ENCODE results near the gene ESYT3.

Gene ESYT3

GRCh38 chr3:138460536-138461205 lies 26.3 kb downstream of the ESYT3 start:
- no peaks in the 10 kb centered on the region for H3K9me3 ChIP-seq (ENCODE audit: insufficient read depth, low read length)
- H3K9ac ChIP-seq (ENCODE audit: low read length) = no peak overlapping the region
- H3K27ac ChIP-seq (ENCODE audit: low read length) = no peak overlapping the region
- H3K4me1 ChIP-seq (ENCODE audit: low read length) = peaks cover under 1% of the 10 kb centered on the region
- H3K4me2 ChIP-seq (ENCODE audit: low read length) = no peak overlapping the region
- no peak overlapping the region for H3K4me3 ChIP-seq (ENCODE audit: low read length)
- no peak overlapping the region for H2AFZ ChIP-seq (ENCODE audit: low read depth, low read length)
- H3K36me3 ChIP-seq (replicated peaks; ENCODE audit: low read depth, low read length) = no peaks in the 10 kb centered on the region
- H3K79me2 ChIP-seq (ENCODE audit: low read length) = no peaks in the 10 kb centered on the region
- H4K20me1 ChIP-seq (ENCODE audit: insufficient read depth, low read length) = no peaks in the 10 kb centered on the region
- TF ChIP-seq CTCF (IDR thresholded peaks at IDR 0.05; ENCODE audit: low read depth, low read length) (no peak), EZH2phosphoT487 (IDR thresholded peaks at IDR 0.05; ENCODE audit: low read depth) (no peak)
- H3K27me3 ChIP-seq (ENCODE audit: low read depth, low read length) = peaks cover 13% of the 10 kb centered on the region; the same call in 1 of the 2 replicates

GRCh38 chr3:138461246-138461645 lies 26.8 kb downstream of the ESYT3 start:
- no peaks in the 10 kb centered on the region for H3K79me2 ChIP-seq (ENCODE audit: low read length)
- peaks cover 7% of the 10 kb centered on the region for H3K4me1 ChIP-seq (ENCODE audit: low read length)
- H3K4me3 ChIP-seq (ENCODE audit: low read length) = no peak overlapping the region
- no peak overlapping the region for H3K4me2 ChIP-seq (ENCODE audit: low read length)
- TF ChIP-seq CTCF (IDR thresholded peaks at IDR 0.05; ENCODE audit: low read depth, low read length) = no peak
- no peak for TF ChIP-seq EZH2phosphoT487 (IDR thresholded peaks at IDR 0.05; ENCODE audit: low read depth)
- H3K9ac ChIP-seq (ENCODE audit: low read length) = no peak overlapping the region
- no peak overlapping the region for H2AFZ ChIP-seq (ENCODE audit: low read depth, low read length)
- H3K9me3 ChIP-seq (ENCODE audit: insufficient read depth, low read length) = no peaks in the 10 kb centered on the region
- H3K27ac ChIP-seq (ENCODE audit: low read length) = no peak overlapping the region
- no peaks in the 10 kb centered on the region for H3K36me3 ChIP-seq (replicated peaks; ENCODE audit: low read depth, low read length)
- H3K27me3 ChIP-seq (ENCODE audit: low read depth, low read length) = peaks cover 13% of the 10 kb centered on the region; the same call in 1 of the 2 replicates
- H4K20me1 ChIP-seq (ENCODE audit: insufficient read depth, low read length) = no peaks in the 10 kb centered on the region

GRCh38 chr3:138461896-138462295 lies 27.5 kb downstream of the ESYT3 start:
- Histone ChIP-seq H3K27me3 (ENCODE audit: low read depth, low read length) (peaks cover 13% of the 10 kb centered on the region; the same call in 1 of the 2 replicates), H3K9me3 (ENCODE audit: insufficient read depth, low read length) (no peaks in the 10 kb centered on the region), H3K36me3 (replicated peaks; ENCODE audit: low read depth, low read length) (no peaks in the 10 kb centered on the region), H3K4me3 (ENCODE audit: low read length) (no peak overlapping the region), H3K4me2 (ENCODE audit: low read length) (no peak overlapping the region), H3K79me2 (ENCODE audit: low read length) (no peaks in the 10 kb centered on the region), H2AFZ (ENCODE audit: low read depth, low read length) (no peak overlapping the region), H4K20me1 (ENCODE audit: insufficient read depth, low read length) (no peaks in the 10 kb centered on the region), H3K9ac (ENCODE audit: low read length) (no peak overlapping the region), H3K4me1 (ENCODE audit: low read length) (peaks cover 8% of the 10 kb centered on the region), H3K27ac (ENCODE audit: low read length) (no peak overlapping the region)
- TF ChIP-seq EZH2phosphoT487 (IDR thresholded peaks at IDR 0.05; ENCODE audit: low read depth) = no peak
- no peak for TF ChIP-seq CTCF (IDR thresholded peaks at IDR 0.05; ENCODE audit: low read depth, low read length)

- Histone ChIP-seq H3K27me3 (ENCODE audit: low read depth, low read length) (peaks cover 13% of the 10 kb centered on the region; the same call in 1 of the 2 replicates), H3K9ac (ENCODE audit: low read length) (no peak overlapping the region), H4K20me1 (ENCODE audit: insufficient read depth, low read length) (no peaks in the 10 kb centered on the region), H3K36me3 (replicated peaks; ENCODE audit: low read depth, low read length) (no peaks in the 10 kb centered on the region), H3K27ac (ENCODE audit: low read length) (no peak overlapping the region), H3K4me2 (ENCODE audit: low read length) (no peak overlapping the region), H3K9me3 (ENCODE audit: insufficient read depth, low read length) (no peaks in the 10 kb centered on the region), H3K4me3 (ENCODE audit: low read length) (no peak overlapping the region), H3K79me2 (ENCODE audit: low read length) (no peaks in the 10 kb centered on the region), H2AFZ (ENCODE audit: low read depth, low read length) (no peak overlapping the region), H3K4me1 (ENCODE audit: low read length) (peaks cover 8% of the 10 kb centered on the region)
- TF ChIP-seq CTCF (IDR thresholded peaks at IDR 0.05; ENCODE audit: low read depth, low read length) = no peak
- TF ChIP-seq EZH2phosphoT487 (IDR thresholded peaks at IDR 0.05; ENCODE audit: low read depth) = no peak
Observed at GRCh38 chr3:138463724-138464490, 29.5 kb downstream of the ESYT3 start.

Data from OCI-LY3 (cell line).